ENCODE data around the gene PHAF1. TPM values are rescaled to one million over a fixed set of nuclear protein-coding genes. Genes with fewer than 3 reads are reported as not detected.

PHAF1 gene
- polyA plus RNA-seq, 1 donor, result 29.3 TPM

DNA sequence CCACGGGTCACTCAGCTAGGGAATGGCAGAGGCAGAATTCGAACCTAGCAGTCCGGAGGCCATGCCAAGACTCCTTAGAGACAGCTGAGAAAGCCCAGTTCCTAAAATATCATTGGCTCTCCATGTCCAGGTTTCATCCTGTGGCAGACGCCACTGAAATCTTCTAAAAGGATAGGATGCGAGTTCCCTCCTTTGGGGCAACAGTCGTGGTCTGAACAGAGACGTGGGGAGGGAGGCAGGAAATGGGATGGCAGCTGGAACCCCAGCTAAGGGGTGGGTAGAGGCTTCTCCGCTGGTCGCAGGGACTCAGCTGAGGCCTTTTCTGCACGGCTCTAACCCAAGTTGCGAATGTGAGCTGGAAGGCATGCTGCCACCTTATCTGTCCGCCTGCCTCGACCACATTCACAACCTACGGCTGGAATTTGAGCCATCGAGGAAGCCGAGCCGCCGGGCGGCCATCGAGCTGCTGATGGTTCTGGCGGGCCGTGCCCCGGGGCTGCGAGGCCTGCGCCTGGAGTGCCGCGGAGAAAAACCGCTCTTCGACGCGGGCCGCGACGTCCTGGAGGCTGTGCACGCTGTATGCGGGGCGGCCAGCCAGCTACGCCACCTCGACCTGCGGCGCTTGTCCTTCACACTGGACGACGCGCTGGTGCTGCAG lies 52.9 kb downstream of the PHAF1 start:
- DNase-seq, result no peak

DNA sequence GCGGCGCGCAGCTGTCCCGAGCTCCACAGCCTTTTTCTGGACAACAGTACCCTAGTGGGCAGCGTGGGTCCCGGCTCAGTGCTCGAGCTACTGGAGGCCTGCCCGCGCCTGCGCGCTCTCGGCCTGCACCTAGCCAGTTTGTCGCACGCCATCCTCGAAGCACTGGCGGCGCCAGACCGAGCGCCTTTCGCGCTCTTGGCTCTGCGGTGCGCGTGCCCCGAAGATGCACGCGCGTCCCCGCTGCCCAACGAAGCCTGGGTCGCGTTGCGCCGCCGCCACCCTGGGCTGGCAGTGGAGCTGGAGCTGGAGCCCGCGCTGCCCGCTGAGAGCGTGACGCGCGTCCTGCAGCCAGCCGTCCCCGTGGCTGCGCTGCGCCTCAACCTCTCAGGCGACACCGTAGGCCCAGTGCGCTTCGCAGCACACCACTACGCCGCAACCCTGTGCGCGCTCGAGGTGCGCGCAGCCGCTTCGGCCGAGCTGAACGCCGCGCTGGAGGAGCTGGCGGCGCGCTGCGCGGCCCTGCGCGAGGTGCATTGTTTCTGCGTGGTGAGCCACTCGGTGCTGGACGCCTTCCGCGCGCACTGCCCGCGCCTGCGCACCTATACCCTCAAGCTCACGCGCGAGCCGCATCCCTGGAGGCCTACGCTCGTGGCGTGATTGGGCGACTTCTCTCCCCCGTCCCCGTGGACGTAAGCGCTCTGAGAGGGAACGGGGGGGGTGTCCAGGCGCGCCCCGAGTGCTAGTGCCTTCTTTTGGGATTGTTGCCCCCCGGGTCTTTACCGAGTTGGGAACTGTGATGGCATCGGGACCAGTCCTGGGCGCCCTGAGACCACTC lies 53.6 kb downstream of the PHAF1 start:
- no peak for DNase-seq

GRCh38 chr16:67163999-67164558 lies 54.3 kb downstream of the PHAF1 start:
- DNase-seq, result no peak

DNA sequence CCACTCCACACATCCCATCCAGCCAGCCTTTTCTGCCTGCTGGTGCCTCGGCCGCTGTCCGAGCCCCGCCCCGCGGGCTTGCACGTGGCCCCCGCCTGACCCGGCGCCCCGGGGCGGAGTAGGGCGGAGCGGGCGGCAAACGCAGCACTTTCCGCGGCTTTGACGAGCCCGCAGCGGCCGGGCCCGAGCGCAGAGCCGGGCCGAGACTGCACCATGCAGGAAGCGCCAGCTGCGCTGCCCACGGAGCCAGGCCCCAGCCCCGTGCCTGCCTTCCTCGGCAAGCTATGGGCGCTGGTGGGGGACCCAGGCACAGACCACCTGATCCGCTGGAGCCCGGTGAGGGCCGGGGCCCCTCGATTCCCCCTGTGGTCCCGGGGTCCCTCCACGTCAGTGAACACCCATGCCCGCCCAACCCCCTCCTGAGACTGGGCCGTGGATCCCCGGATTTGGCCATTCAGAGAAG lies 54.9 kb downstream of the PHAF1 start, which contains the start of gene HSF4:
Gene HSF4 (plus strand): TSS at position 147 of the 463 bp plus-strand sequence. CDS start 67 bp downstream, at position 214.
- DNase-seq, result no peak

DNA sequence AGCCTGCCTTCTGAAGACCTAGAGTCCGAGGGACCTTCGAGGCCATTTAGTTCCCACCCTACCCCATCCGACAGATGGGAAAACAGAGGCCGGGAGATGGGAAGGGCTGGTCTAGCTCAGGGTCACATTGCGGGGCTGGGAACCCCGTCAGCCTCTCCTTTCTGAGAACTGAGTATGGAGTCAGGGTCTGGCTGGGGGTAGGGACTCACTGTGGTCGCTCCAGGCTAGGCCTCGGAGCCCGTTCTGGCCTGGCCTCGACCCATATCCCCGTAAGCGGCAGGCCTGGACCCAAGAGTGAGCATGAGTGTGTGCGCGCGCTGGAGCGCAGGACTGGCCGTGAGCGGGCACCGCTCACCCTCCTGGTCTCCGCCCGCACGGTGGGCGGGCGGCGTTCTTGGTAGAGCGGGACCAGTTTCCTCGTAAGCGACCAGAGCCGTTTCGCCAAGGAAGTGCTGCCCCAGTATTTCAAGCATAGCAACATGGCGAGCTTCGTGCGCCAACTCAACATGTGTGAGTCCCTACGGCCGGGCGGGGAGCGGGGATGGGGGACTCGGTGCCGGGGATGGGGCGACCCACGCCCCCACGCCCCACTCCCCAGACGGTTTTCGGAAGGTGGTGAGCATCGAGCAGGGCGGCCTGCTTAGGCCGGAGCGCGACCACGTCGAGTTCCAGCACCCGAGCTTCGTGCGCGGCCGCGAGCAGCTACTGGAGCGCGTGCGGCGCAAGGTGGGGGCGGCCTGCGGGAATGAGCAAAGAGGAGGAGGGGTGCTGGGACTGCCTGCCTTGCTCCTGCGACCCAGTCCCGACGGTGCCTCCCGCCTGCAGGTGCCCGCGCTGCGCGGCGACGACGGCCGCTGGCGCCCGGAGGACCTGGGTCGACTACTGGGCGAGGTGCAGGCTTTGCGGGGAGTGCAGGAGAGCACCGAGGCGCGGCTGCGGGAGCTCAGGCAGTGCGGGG lies 55.7 kb downstream of the PHAF1 start:
- no peak for DNase-seq

DNA sequence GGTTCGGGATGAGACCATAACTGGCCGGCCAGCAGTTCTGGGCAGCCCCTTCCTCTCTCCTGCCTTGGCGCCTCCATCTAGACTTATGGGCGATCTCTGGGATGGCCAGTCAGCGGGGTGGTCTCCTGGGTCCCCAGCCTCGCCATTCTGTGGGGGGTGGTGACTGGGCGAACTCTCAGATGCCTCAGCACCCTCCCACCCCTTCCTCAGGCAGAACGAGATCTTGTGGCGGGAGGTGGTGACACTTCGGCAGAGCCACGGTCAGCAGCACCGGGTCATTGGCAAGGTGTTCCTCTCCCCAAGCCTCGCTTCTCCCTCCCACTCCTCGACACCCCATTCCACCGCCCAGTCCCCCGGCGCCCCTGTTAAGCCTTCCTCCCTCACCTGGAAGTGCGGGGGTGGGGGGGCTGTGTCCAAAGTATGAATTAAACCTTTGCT lies 56.4 kb downstream of the PHAF1 start:
- no peak for DNase-seq

- no peak for DNase-seq
Measured at GRCh38 chr16:67166598-67167168, 56.9 kb downstream of the PHAF1 start.

DNA sequence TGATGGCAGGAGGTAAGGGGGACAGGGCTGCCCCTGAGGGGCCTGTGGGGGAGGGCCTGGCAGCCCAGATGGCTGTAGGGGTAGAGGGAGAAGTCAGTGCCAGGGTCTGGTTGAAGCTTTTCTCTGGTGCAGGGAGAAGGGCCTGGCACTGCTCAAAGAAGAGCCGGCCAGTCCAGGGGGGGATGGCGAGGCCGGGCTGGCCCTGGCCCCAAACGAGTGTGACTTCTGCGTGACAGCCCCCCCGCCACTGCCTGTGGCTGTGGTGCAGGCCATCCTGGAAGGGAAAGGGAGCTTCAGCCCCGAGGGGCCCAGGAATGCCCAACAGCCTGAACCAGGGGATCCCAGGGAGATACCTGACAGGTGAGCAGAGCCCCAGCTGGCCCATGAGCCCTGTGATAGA lies 57.8 kb downstream of the PHAF1 start:
- DNase-seq, result no peak

GRCh38 chr16:67169011-67169451 lies 59.3 kb downstream of the PHAF1 start:
- no peak for DNase-seq

- DNase-seq, result no peak
Measured at GRCh38 chr16:67169642-67170167, 60.0 kb downstream of the PHAF1 start.

GRCh38 chr16:67170168-67170948 lies 60.6 kb downstream of the PHAF1 start, which contains the start of gene NOL3:
TSS of gene NOL3 (plus strand) at chr16:67170538.
- no peak for DNase-seq

- no peak for DNase-seq
Measured at GRCh38 chr16:67170949-67171649, 61.4 kb downstream of the PHAF1 start.

- DNase-seq, result no peak
Measured at GRCh38 chr16:67173323-67173722, 63.6 kb downstream of the PHAF1 start.

- DNase-seq, result no peak
Measured at GRCh38 chr16:67173808-67174705, 64.3 kb downstream of the PHAF1 start.

DNA sequence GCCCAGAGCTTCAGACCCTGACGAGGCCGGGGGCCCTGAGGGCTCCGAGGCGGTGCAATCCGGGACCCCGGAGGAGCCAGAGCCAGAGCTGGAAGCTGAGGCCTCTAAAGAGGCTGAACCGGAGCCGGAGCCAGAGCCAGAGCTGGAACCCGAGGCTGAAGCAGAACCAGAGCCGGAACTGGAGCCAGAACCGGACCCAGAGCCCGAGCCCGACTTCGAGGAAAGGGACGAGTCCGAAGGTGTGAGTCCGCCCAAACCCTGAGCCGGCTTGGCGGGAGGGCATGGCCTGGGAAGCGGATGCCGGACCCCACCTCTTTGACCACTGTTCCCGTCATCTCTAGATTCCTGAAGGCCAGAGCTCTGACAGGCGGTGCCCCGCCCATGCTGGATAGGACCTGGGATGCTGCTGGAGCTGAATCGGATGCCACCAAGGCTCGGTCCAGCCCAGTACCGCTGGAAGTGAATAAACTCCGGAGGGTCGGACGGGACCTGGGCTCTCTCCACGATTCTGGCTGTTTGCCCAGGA lies 65.0 kb downstream of the PHAF1 start:
- no peak for DNase-seq

DNA sequence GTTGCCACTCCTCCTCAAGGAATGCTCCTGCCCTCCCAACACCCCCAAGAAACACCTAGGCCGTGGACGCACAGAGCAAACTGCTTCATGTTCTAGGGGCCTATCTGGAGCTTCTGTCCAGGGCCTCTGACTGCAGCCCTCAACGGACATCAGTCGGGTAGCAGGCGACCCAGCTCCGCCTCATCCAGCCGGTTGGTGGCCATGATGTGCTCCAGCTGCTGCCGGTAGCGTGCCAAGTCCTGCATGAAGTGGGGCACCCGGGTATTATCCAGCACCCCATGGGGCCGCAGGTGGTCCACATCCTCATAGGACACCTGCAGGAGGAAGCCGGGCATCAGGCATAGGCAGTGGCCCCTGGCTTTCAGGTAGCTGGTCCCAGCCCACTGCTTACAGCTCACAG lies 66.9 kb downstream of the PHAF1 start:
- DNase-seq, result no peak

GRCh38 chr16:67177743-67178699 lies 68.3 kb downstream of the PHAF1 start:
- no peak for DNase-seq

Measured in left kidney (tissue), 2 donors.